Testis (tissue), 3 donors: Measurements from ENCODE around the gene SDE2. TPM values are rescaled to one million over a fixed set of nuclear protein-coding genes. Genes with fewer than 3 reads are reported as not detected.

Experiments used
- DNase-seq: peaks from one replicate; pipeline ENCODE4 v3.0.0-alpha.2; 2019
- H3K27ac ChIP-seq, 2 donors: fragments of 200-600 bp; sonication (generic); one replicate each; pipeline ENCODE4 v1.5.1; 2019
- H3K27me3 ChIP-seq: fragments of 200-600 bp; sonication (generic); one replicate; pipeline ENCODE4 v1.5.1; 2019
- H3K36me3 ChIP-seq: fragments of 200-600 bp; sonication (generic); one replicate; pipeline ENCODE4 v1.5.1; 2017; ENCODE audit warnings: low read depth; ENCODE audit errors: missing control alignments
- H3K4me1 ChIP-seq: fragments of 200-600 bp; sonication (generic); one replicate; pipeline ENCODE4 v1.5.1; 2019
- H3K4me3 ChIP-seq, 2 donors: fragments of 200-600 bp; sonication (generic); one replicate each; pipeline ENCODE4 v1.5.1; 2017 to 2019
- H3K9me3 ChIP-seq: fragments of 200-600 bp; sonication (generic); one replicate; pipeline ENCODE4 v1.5.1; 2017
- POLR2A ChIP-seq: fragments of 450-650 bp; IDR thresholded peaks from one replicate; pipeline ENCODE4 v1.6.1; 2017; ENCODE audit warnings: antibody characterized with exemption, mild to moderate bottlenecking, moderate library complexity
- WGBS, 2 donors: methylation state at CpG; one replicate each; pipeline ENCODE4 v1.1.5; 2018; 5-methylcytosine and 5-hydroxymethylcytosine counted together
- intact Hi-C: fragments of 100-400 bp; cut with DNase I; formaldehyde crosslinking; loops from one replicate; pipeline ENCODE4 v1.15.1; 2023; ENCODE audit warnings: low total_unique reads
- polyA plus RNA-seq: library from polyadenylated mRNA; stranded (reverse); fragments of 350-450 nt; fragmentation: Illumina TruSeq; extraction: RNeasy Lipid Tissue Mini Kit (QIAGEN cat#74804); gene quantifications from one replicate; pipeline ENCODE4 v1.2.3, GENCODE V29; 2014; ENCODE audit warnings: low read depth, low replicate concordance; ENCODE audit not compliant: insufficient read depth
- total RNA-seq, 2 donors: library from RNA; depleted of rRNA; stranded (reverse); fragments of >200 nt; gene quantifications; one replicate each; pipeline ENCODE4 v1.2.3, GENCODE V29; 2016
- TF ChIP-seq, protein P1 (sequence below), 3 experiments: fragments of 450-650 bp in 2 of 3; fragments of 200-600 bp in 1 of 3; sonication (generic) in 1 of 3; IDR thresholded peaks; one replicate each; pipeline ENCODE4 v1.5.1; 2016 to 2019; ENCODE audit warnings: antibody characterized with exemption in 3 of 3, mild to moderate bottlenecking in 2 of 3, moderate library complexity in 1 of 3

Gene SDE2
- total and polyA plus RNA-seq, 3 donors from 2014 or later = 17.9 to 23.9 (median 22.4) TPM

DNA sequence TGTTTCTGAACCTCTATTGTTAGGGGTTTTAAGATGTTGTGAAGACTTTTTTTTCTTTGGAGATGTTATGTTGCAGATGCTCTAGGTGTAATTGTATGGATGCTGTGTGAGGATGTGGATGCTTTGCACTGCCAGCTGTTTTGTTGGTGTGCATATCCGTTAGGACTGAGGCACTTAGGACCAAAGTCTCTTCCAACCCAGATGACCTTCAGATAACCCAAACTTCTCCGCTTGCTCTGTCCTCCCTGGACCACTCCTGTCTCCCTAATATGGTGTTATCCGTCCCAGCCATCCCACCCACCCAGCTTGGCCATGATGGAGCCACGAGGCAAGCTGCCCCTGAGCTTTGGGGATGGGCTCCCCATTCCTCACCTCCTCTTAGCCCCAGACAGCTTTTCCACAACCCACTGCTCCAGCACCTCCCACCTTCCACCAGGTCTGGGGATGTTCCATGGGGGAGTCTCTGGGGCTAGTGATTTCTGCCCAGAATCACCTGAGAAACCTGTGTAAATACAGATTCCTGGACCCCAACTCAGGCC lies 53.0 kb downstream of the SDE2 start:
- 77 to 85% methylated on average over 4 of the region's 4 CpGs for WGBS, 2 donors

DNA sequence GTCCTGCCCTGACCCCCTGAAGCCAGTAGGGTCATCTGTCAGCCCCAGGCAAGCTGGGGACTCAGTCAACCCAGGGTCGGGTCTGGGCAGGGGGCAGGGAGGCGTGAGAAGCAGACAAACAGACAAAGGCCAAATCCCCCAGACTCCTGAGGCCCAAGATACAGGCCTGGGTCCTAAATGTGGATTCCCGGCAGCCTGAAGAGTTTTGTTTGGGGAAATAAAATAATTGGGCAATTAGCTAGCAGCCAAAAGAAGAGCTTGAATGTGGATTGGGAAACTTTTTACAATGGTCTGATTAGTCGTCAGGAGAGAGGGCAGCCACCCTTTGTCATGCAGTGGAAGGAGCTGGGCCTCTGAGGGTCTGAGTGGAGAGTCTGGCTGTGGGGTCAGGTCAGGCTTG lies 53.6 kb downstream of the SDE2 start:
- H3K4me1 ChIP-seq = peaks cover 14% of the 10 kb centered on the region
- intact Hi-C loops = no loop called here
- TF ChIP-seq, protein P1, sequence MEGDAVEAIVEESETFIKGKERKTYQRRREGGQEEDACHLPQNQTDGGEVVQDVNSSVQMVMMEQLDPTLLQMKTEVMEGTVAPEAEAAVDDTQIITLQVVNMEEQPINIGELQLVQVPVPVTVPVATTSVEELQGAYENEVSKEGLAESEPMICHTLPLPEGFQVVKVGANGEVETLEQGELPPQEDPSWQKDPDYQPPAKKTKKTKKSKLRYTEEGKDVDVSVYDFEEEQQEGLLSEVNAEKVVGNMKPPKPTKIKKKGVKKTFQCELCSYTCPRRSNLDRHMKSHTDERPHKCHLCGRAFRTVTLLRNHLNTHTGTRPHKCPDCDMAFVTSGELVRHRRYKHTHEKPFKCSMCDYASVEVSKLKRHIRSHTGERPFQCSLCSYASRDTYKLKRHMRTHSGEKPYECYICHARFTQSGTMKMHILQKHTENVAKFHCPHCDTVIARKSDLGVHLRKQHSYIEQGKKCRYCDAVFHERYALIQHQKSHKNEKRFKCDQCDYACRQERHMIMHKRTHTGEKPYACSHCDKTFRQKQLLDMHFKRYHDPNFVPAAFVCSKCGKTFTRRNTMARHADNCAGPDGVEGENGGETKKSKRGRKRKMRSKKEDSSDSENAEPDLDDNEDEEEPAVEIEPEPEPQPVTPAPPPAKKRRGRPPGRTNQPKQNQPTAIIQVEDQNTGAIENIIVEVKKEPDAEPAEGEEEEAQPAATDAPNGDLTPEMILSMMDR (IDR thresholded peaks at IDR 0.05) = no peak
- H3K27me3 ChIP-seq = no peaks in the 10 kb centered on the region
- no peak overlapping the region for H3K27ac ChIP-seq
- H3K9me3 ChIP-seq = no peaks in the 10 kb centered on the region
- no peak overlapping the region for H3K4me3 ChIP-seq
- 88 to 90% methylated on average over 4 of the region's 4 CpGs for WGBS, 2 donors
- H3K36me3 ChIP-seq = no peaks in the 10 kb centered on the region
- no peak for DNase-seq

More for the DNA sequence above, 53.0 kb downstream of the SDE2 start:
- no peak for DNase-seq
- Histone ChIP-seq H3K27me3 (no peaks in the 10 kb centered on the region), H3K4me3 (no peak overlapping the region), H3K27ac (no peak overlapping the region), H3K4me1 (peaks cover 8% of the 10 kb centered on the region), H3K9me3 (no peaks in the 10 kb centered on the region), H3K36me3 (no peaks in the 10 kb centered on the region)
- TF ChIP-seq, protein P1 (IDR thresholded peaks at IDR 0.05) = no peak
- TF ChIP-seq POLR2A = no peak
- intact Hi-C loops = no loop called here

DNA sequence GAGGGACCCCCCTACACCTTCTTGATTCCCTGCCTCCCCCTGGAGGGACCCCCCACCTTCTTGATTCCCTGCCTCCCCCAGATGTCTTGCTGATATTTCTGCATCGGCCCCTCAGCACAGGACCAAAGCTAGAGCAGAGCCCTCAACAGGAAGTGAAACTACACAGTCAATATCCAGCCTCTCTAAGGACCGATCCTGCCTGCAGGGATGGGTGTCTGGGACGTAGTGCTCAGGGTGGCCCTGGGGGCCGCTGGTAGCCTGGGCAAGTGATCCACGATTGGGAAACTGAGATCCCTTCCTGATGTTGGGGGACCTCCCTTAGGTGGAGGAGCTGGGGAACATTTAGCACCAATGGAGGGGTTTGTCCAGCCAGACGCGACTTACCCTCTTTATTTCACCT lies 54.2 kb downstream of the SDE2 start:
- Histone ChIP-seq H3K27ac (no peak overlapping the region), H3K36me3 (no peaks in the 10 kb centered on the region), H3K4me1 (peaks cover 17% of the 10 kb centered on the region), H3K4me3 (no peak overlapping the region), H3K27me3 (no peaks in the 10 kb centered on the region), H3K9me3 (no peaks in the 10 kb centered on the region)
- intact Hi-C loops = no loop called here
- no peak for DNase-seq
- WGBS, 2 donors = 76 to 89% methylated on average over 7 of the region's 7 CpGs
- TF ChIP-seq, protein P1 (IDR thresholded peaks at IDR 0.05) = no peak
- TF ChIP-seq POLR2A = no peak

DNA sequence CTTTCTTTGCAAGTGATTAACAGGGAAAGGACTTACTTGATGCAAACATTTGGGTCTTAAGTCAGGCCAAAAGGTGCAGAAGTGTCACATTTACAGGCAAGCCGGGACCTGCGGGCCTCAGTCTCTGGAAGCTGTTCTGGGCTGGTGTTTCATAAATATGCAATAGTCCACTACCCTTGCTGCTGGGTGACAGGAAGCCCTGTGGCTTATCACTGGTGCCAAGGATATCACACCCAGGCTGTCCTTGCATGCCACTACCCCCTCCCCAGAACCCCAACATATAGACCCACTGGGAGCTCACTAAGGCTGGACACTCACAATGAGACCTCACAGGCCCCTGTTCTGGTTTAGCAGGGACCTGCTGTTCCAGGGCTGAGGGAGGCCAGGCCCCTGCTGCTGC lies 54.8 kb downstream of the SDE2 start:
- Histone ChIP-seq H3K4me3 (no peak overlapping the region), H3K27ac (no peak overlapping the region), H3K36me3 (no peaks in the 10 kb centered on the region), H3K27me3 (no peaks in the 10 kb centered on the region), H3K4me1 (peaks cover 17% of the 10 kb centered on the region), H3K9me3 (no peaks in the 10 kb centered on the region)
- intact Hi-C loops = no loop called here
- TF ChIP-seq, protein P1 (IDR thresholded peaks at IDR 0.05) = no peak
- no peak for TF ChIP-seq POLR2A
- DNase-seq = no peak
- WGBS, 2 donors = 91 to 92% methylated on average over 2 of the region's 2 CpGs

DNA sequence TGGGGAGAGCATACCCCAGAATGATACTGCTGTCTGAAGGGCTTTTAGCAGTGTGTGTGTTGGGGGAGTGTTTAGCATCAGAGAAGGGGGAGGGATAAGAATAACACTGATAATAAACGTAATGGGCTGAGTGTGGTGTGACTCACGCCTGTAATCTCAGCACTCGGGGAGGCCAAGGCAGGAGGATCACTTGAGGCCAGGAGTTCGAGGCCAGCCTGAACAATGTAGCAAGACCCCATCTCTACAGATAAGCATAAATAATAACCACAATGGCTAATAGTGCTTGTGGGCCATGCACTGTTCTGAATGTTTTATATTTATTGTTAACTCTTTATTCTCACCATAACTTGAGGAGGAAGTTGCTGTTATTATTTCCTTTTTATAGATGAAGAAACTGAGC lies 55.6 kb downstream of the SDE2 start:
- Histone ChIP-seq H3K36me3 (no peaks in the 10 kb centered on the region), H3K9me3 (no peaks in the 10 kb centered on the region), H3K4me1 (peaks cover 17% of the 10 kb centered on the region), H3K27me3 (no peaks in the 10 kb centered on the region), H3K27ac (no peak overlapping the region), H3K4me3 (no peak overlapping the region)
- DNase-seq = no peak
- intact Hi-C loops = no loop called here
- TF ChIP-seq POLR2A = no peak
- TF ChIP-seq, protein P1 (IDR thresholded peaks at IDR 0.05) = no peak
- 50 to 60% methylated on average over 4 of the region's 4 CpGs for WGBS, 2 donors
